Stimulated activated CD8-positive, alpha-beta memory T cell treated with anti-CD3 and anti-CD28 coated beads, Interleukin-2, amount 100 ng/mL, for 48 hours (primary cell): ENCODE measurements around the gene SYF2.
"Not testable (repeated sequence)": the region's sequence is repeated elsewhere in the genome, so short reads cannot be mapped to it uniquely, and the experiment has no call there.

Experiments used
- DNase-seq, 2 donors: peaks; one replicate each; pipeline ENCODE4 v3.0.0-alpha.2; 2020; ENCODE audit warnings: low read depth in 2 of 2

The SYF2 gene

GRCh38 chr1:25206201-25206600, 26.1 kb downstream of the SYF2 start:
- DNase-seq, result no peak

- DNase-seq, result no peak
Observed at GRCh38 chr1:25205786-25206185, 26.5 kb downstream of the SYF2 start.

- no peak for DNase-seq
Observed at GRCh38 chr1:25204797-25205480, 27.4 kb downstream of the SYF2 start.

- DNase-seq, result no peak
Observed at GRCh38 chr1:25201006-25201405, 31.3 kb downstream of the SYF2 start.

GRCh38 chr1:25199819-25200620, 32.3 kb downstream of the SYF2 start:
- DNase-seq, result no peak

- DNase-seq, result no peak
Observed at GRCh38 chr1:25198663-25199252, 33.5 kb downstream of the SYF2 start.

GRCh38 chr1:25197982-25198662, 34.2 kb downstream of the SYF2 start:
- DNase-seq, result no peak

GRCh38 chr1:25197235-25197975, 34.9 kb downstream of the SYF2 start:
- no peak for DNase-seq

GRCh38 chr1:25196830-25197229, 35.5 kb downstream of the SYF2 start:
- DNase-seq, result no peak

GRCh38 chr1:25195835-25196234, 36.5 kb downstream of the SYF2 start:
- DNase-seq, result no peak

- DNase-seq, result no peak
Observed at GRCh38 chr1:25194572-25195020, 37.7 kb downstream of the SYF2 start.

- no peak for DNase-seq
Observed at GRCh38 chr1:25194054-25194453, 38.2 kb downstream of the SYF2 start.

GRCh38 chr1:25193229-25193628, 39.1 kb downstream of the SYF2 start:
- no peak for DNase-seq

GRCh38 chr1:25192154-25192553, 40.1 kb downstream of the SYF2 start:
- no peak for DNase-seq

GRCh38 chr1:25190260-25190659, 42.0 kb downstream of the SYF2 start:
- DNase-seq, result no peak

- DNase-seq, result not testable (repeated sequence)
Observed at GRCh38 chr1:25187904-25188303, 44.4 kb downstream of the SYF2 start.

- DNase-seq, result no peak
Observed at GRCh38 chr1:25187077-25187476, 45.2 kb downstream of the SYF2 start.

GRCh38 chr1:25186161-25187007, 45.9 kb downstream of the SYF2 start:
- DNase-seq, result no peak

GRCh38 chr1:25185409-25186160, 46.7 kb downstream of the SYF2 start:
- DNase-seq, result no peak
